ENCODE data around the gene RPS6KA3. TPM values are rescaled to one million over a fixed set of nuclear protein-coding genes. Genes with fewer than 3 reads are reported as not detected.

RPS6KA3 gene
- total RNA-seq, 1 experiment from 2014 or later = 31.9 TPM

DNA sequence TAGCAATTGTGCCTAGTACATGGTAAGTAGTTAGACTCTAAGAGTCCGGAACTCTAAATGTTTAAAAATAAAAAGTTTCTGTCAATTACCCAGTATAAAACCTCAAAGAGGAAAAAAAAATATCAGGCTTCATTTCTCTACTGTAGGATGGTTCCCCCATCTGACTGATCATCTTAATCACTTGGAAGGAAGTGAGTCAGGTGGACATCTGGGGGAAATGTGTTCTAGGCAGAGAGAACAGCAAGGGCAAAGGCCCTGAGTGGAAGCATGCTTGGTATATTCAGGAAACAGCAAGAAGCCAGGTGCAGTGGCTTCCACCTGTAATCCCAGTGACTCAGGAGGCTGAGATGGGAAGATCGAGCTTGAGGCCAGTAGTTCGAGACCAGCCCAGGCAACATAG is 122.2 kb downstream of the RPS6KA3 start:
- TF ChIP-seq, protein P1, sequence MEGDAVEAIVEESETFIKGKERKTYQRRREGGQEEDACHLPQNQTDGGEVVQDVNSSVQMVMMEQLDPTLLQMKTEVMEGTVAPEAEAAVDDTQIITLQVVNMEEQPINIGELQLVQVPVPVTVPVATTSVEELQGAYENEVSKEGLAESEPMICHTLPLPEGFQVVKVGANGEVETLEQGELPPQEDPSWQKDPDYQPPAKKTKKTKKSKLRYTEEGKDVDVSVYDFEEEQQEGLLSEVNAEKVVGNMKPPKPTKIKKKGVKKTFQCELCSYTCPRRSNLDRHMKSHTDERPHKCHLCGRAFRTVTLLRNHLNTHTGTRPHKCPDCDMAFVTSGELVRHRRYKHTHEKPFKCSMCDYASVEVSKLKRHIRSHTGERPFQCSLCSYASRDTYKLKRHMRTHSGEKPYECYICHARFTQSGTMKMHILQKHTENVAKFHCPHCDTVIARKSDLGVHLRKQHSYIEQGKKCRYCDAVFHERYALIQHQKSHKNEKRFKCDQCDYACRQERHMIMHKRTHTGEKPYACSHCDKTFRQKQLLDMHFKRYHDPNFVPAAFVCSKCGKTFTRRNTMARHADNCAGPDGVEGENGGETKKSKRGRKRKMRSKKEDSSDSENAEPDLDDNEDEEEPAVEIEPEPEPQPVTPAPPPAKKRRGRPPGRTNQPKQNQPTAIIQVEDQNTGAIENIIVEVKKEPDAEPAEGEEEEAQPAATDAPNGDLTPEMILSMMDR (IDR thresholded peaks at IDR 0.05; ENCODE audit: unreplicated experiment) = no peak
- ChIA-PET CTCF (no interaction called here), POLR2A (no interaction called here)
- Mint-ChIP-seq H3K9me3 (ENCODE audit: unreplicated experiment) (no peaks in the 10 kb centered on the region), H3K27me3 (ENCODE audit: insufficient read depth, unreplicated experiment) (peaks cover 21% of the 10 kb centered on the region), H3K27ac (ENCODE audit: low read depth, unreplicated experiment) (no peak overlapping the region), H3K4me1 (ENCODE audit: insufficient read depth, unreplicated experiment) (peaks cover 7% of the 10 kb centered on the region), H3K4me3 (ENCODE audit: unreplicated experiment) (no peak overlapping the region), H3K36me3 (ENCODE audit: insufficient read depth, unreplicated experiment) (peaks cover 16% of the 10 kb centered on the region)
- DNase-seq (ENCODE audit: unreplicated experiment) = peak; percentile 38
- intact Hi-C loops (cut with micrococcal nuclease) = no loop called here
- no TSS peak for BruUV-seq (replicated peaks)

DNA sequence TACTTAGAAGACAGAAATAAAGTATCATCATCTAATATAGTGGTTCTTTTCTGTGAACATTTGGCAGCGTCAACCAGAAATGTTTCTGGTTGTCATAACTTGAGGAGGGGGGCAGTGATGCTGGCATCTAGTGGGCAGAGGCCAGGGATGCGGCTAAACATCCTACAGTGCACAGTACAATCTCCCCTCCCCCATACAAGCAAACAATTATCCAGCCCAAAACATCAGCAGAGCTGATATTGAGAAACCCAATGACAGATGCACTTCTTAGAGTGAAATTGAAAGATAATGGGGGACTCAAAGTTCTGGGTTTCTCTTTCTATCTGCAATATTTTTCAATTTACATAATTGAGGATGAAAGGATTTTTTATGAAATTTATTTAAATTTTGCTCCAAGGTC is 123.1 kb downstream of the RPS6KA3 start:
- Mint-ChIP-seq H3K27ac (ENCODE audit: low read depth, unreplicated experiment) (no peak overlapping the region), H3K4me3 (ENCODE audit: unreplicated experiment) (no peak overlapping the region), H3K4me1 (ENCODE audit: insufficient read depth, unreplicated experiment) (peaks cover 11% of the 10 kb centered on the region), H3K27me3 (ENCODE audit: insufficient read depth, unreplicated experiment) (peaks cover 18% of the 10 kb centered on the region), H3K9me3 (ENCODE audit: unreplicated experiment) (no peaks in the 10 kb centered on the region), H3K36me3 (ENCODE audit: insufficient read depth, unreplicated experiment) (peaks cover 25% of the 10 kb centered on the region)
- BruUV-seq (replicated peaks) = no TSS peak
- no peak for DNase-seq (ENCODE audit: unreplicated experiment)
- TF ChIP-seq, protein P1 (IDR thresholded peaks at IDR 0.05; ENCODE audit: unreplicated experiment) = no peak
- ChIA-PET CTCF (interaction anchor here (0.8 kb wide), 1 partner anchor 100 kb away, joined by 4 read pairs; no protein-coding TSS in a partner anchor), POLR2A (interaction anchor here (1.0 to 1.5 kb wide), 2 partner anchors 9 to 26 kb away, joined by 4 to 7 read pairs; no protein-coding TSS in a partner anchor)
- intact Hi-C loops (cut with micrococcal nuclease) = no loop called here

DNA sequence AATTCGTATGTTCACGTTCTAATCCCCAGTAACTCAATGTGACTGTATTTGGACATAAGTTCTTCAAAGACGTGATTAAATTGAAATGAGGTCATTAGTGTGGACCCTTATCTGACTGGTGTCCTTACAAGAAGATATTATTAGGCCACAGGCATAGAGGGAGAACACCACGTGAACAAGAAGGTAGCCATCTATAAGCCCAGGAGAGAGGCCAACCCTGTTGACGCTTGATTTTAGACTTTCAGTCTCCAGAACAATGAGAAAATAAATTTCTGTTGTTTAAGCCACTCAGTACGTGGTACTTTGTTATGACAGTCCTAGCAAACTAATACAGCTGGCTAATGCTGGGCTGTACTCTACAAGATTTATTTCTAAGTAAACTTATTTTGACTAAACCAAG is 123.6 kb downstream of the RPS6KA3 start:
- CTCF ChIA-PET = interaction anchor here (0.6 to 0.8 kb wide), 2 partner anchors 99 to 537 kb away, joined by 3 to 4 read pairs; no protein-coding TSS in a partner anchor
- Mint-ChIP-seq H3K27me3 (ENCODE audit: insufficient read depth, unreplicated experiment) (peaks cover 14% of the 10 kb centered on the region), H3K36me3 (ENCODE audit: insufficient read depth, unreplicated experiment) (peaks cover 30% of the 10 kb centered on the region), H3K4me1 (ENCODE audit: insufficient read depth, unreplicated experiment) (peaks cover 11% of the 10 kb centered on the region), H3K9me3 (ENCODE audit: unreplicated experiment) (no peaks in the 10 kb centered on the region), H3K27ac (ENCODE audit: low read depth, unreplicated experiment) (peak overlapping the region; percentile 57), H3K4me3 (ENCODE audit: unreplicated experiment) (peak overlapping the region; percentile 87)
- TF ChIP-seq, protein P1 (IDR thresholded peaks at IDR 0.05; ENCODE audit: unreplicated experiment) = no peak
- no peak for DNase-seq (ENCODE audit: unreplicated experiment)
- POLR2A ChIA-PET = interaction anchor here (1.0 to 2.2 kb wide), 3 partner anchors 9 to 27 kb away, joined by 4 to 9 read pairs (median 7); no protein-coding TSS in a partner anchor
- no TSS peak for BruUV-seq (replicated peaks)
- intact Hi-C loops (cut with micrococcal nuclease) = no loop called here

DNA sequence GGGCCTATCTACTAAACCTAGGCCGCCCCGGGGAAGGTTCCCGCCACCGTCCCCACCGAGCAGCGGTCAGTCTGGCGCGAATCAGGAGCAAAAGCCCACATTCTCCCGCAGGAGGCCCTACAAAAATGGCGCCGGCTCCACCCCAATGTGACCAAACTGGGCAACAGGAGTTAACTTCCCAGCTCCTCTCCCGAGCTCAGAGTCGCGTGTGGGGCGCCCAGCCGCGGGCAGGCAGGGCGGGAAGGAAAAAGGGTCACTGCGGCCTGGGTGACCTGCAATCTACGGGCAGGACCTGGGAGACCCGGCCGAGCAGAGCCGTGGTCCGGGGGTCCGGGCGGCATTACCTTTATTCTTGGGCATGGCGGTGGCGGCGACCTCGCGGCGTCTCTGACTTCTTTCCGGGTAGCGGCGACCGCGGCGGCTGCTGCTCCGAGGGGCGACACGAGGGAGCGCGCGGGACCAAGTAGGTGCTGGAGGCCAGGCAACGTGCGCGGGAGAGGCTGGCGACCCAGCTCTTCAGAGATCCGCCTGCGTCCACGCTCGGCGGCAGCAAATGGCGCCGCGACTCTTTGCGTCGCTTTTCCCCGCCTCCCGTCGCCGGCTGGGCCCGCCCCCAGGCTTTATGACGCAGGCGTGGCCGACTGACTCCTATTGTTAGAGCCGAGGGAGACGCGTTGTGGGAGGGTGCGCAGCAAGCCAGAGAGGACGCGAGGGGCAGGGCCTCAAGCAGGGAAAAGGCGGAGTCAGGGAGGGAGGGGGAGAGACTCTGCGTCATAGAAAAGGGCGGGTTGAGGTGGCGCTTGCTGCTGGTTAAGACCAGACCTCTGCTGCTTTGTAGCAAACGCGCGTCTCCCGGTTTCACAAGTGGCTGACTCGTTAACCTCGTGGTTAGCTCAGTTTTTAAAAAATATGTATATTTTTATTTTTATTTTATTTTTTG is 125.2 kb downstream of the RPS6KA3 start, which contains the start of gene EIF1AX:
EIF1AX (minus strand) TSS at position 558 of the 940 bp plus-strand sequence; CDS start at position 360, 198 bp downstream.
- TF ChIP-seq, protein P1 (IDR thresholded peaks at IDR 0.05; ENCODE audit: unreplicated experiment) = no peak
- no peaks in the 10 kb centered on the region for H3K9me3 Mint-ChIP-seq (ENCODE audit: unreplicated experiment)
- intact Hi-C loops (cut with micrococcal nuclease) = loop anchor here (2.0 kb wide), 1 partner anchor 301 kb away; no protein-coding TSS in a partner anchor
- DNase-seq (ENCODE audit: unreplicated experiment) = peak; percentile 100
- H3K4me1 Mint-ChIP-seq (ENCODE audit: insufficient read depth, unreplicated experiment) = peaks cover 11% of the 10 kb centered on the region
- ChIA-PET CTCF (interaction anchor here (0.6 to 1.3 kb wide), 3 partner anchors 237 to 1676 kb away, joined by 3 to 5 read pairs (median 3); no protein-coding TSS in a partner anchor), POLR2A (interaction anchor here (0.6 to 3.7 kb wide), 17 partner anchors 9 to 1698 kb away, joined by 3 to 47 read pairs (median 3); partner anchors contain the start of gene MBTPS2)
- H3K4me3 Mint-ChIP-seq (ENCODE audit: unreplicated experiment) = peak within 1 kb of the TSS; percentile 87
- peaks cover 39% of the 10 kb centered on the region for H3K36me3 Mint-ChIP-seq (ENCODE audit: insufficient read depth, unreplicated experiment)
- no peaks in the 10 kb centered on the region for H3K27me3 Mint-ChIP-seq (ENCODE audit: insufficient read depth, unreplicated experiment)
- no TSS peak for BruUV-seq (replicated peaks)
- H3K27ac Mint-ChIP-seq (ENCODE audit: low read depth, unreplicated experiment) = peak within 1 kb of the TSS; percentile 87

Measured in MCF 10A (cell line).